ENCODE measurements around the gene ADAMTSL2.

DNA sequence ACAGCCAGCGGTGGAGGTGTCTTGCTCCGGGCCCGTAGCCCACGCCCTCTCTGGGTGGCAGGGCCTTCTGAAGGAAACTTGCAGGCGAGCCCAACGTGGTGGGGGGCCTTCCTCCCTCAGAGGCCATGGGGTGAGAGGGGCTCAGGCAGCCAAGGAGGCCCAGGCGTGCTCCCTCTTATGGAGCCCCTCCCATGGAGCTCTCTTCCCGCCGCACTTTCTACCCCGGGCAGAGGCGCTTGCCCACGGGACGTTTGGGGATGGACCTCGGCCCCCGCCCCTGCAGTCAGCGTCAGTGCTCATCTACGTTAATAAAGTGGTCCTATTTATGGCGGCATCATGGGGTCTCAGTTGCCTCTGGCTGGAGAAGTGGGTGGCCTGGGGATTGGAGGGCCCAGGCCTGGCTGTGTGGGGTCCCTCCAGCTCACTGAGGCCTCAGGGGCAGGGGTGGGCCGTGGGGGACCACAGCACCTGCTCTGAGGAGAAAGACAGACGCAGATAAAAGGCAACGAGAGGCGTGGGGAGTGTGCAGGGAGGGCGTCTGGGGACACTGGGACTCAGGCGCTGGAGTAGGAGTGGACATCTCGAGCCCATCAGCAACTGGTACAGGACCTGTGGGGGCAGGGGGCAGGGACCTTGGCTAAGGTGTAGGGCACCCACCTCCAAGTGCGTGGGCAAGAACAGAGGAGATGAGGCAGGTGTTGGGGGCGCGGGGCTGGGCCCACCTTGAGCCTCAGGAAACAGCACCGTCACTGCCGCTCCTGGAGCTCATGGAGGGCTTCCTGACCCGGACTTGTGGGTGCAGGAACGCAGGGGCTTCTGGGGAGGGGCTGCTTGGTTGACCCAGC is 40.9 kb downstream of the ADAMTSL2 start:
- TF ChIP-seq, protein P1, sequence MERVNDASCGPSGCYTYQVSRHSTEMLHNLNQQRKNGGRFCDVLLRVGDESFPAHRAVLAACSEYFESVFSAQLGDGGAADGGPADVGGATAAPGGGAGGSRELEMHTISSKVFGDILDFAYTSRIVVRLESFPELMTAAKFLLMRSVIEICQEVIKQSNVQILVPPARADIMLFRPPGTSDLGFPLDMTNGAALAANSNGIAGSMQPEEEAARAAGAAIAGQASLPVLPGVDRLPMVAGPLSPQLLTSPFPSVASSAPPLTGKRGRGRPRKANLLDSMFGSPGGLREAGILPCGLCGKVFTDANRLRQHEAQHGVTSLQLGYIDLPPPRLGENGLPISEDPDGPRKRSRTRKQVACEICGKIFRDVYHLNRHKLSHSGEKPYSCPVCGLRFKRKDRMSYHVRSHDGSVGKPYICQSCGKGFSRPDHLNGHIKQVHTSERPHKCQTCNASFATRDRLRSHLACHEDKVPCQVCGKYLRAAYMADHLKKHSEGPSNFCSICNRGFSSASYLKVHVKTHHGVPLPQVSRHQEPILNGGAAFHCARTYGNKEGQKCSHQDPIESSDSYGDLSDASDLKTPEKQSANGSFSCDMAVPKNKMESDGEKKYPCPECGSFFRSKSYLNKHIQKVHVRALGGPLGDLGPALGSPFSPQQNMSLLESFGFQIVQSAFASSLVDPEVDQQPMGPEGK (CRISPR knock-in tag; IDR thresholded peaks at IDR 0.05; ENCODE audit: borderline replicate concordance): no peak
- TF ChIP-seq CSDC2 (CRISPR knock-in tag; IDR thresholded peaks at IDR 0.05) (no peak), PPARA (CRISPR knock-in tag; IDR thresholded peaks at IDR 0.05; ENCODE audit: borderline replicate concordance) (no peak), GLIS3 (CRISPR knock-in tag; IDR thresholded peaks at IDR 0.05) (no peak), ISL1 (CRISPR knock-in tag; IDR thresholded peaks at IDR 0.05) (no peak), RARB (CRISPR knock-in tag; IDR thresholded peaks at IDR 0.05) (no peak), ARNTL (CRISPR knock-in tag; IDR thresholded peaks at IDR 0.05; ENCODE audit: borderline replicate concordance, low read depth) (no peak), OSR1 (CRISPR knock-in tag; IDR thresholded peaks at IDR 0.05) (no peak), TOX (CRISPR knock-in tag; IDR thresholded peaks at IDR 0.05; ENCODE audit: borderline replicate concordance) (no peak), ZFP3 (CRISPR knock-in tag; IDR thresholded peaks at IDR 0.05) (no peak), TCF4 (CRISPR knock-in tag; IDR thresholded peaks at IDR 0.05; ENCODE audit: borderline replicate concordance) (no peak)
- TF ChIP-seq, protein P2, sequence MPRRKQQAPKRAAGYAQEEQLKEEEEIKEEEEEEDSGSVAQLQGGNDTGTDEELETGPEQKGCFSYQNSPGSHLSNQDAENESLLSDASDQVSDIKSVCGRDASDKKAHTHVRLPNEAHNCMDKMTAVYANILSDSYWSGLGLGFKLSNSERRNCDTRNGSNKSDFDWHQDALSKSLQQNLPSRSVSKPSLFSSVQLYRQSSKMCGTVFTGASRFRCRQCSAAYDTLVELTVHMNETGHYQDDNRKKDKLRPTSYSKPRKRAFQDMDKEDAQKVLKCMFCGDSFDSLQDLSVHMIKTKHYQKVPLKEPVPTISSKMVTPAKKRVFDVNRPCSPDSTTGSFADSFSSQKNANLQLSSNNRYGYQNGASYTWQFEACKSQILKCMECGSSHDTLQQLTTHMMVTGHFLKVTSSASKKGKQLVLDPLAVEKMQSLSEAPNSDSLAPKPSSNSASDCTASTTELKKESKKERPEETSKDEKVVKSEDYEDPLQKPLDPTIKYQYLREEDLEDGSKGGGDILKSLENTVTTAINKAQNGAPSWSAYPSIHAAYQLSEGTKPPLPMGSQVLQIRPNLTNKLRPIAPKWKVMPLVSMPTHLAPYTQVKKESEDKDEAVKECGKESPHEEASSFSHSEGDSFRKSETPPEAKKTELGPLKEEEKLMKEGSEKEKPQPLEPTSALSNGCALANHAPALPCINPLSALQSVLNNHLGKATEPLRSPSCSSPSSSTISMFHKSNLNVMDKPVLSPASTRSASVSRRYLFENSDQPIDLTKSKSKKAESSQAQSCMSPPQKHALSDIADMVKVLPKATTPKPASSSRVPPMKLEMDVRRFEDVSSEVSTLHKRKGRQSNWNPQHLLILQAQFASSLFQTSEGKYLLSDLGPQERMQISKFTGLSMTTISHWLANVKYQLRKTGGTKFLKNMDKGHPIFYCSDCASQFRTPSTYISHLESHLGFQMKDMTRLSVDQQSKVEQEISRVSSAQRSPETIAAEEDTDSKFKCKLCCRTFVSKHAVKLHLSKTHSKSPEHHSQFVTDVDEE (CRISPR knock-in tag; IDR thresholded peaks at IDR 0.05): no peak
- TF ChIP-seq, protein P3, sequence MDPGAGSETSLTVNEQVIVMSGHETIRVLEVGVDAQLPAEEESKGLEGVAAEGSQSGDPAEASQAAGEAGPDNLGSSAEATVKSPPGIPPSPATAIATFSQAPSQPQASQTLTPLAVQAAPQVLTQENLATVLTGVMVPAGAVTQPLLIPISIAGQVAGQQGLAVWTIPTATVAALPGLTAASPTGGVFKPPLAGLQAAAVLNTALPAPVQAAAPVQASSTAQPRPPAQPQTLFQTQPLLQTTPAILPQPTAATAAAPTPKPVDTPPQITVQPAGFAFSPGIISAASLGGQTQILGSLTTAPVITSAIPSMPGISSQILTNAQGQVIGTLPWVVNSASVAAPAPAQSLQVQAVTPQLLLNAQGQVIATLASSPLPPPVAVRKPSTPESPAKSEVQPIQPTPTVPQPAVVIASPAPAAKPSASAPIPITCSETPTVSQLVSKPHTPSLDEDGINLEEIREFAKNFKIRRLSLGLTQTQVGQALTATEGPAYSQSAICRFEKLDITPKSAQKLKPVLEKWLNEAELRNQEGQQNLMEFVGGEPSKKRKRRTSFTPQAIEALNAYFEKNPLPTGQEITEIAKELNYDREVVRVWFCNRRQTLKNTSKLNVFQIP (CRISPR knock-in tag; IDR thresholded peaks at IDR 0.05; ENCODE audit: borderline replicate concordance, low read depth): no peak
